NK-92 treated with Interleukin-12 subunit alpha and Interleukin-12 subunit beta, amount 100 ng/mL, for 24 hours (cell line): ENCODE data around the gene LRRC10.

ENCODE experiments used
- DNase-seq: peaks from one replicate; lab custom pipeline; 2025; lab: John Stamatoyannopoulos, UW

Gene LRRC10

GRCh38 chr12:69610729-69611128 is at the start of gene LRRC10:
Gene LRRC10, minus strand, starts transcription at chr12:69610907. Its CDS starts 69 bp downstream, at chr12:69610838.
- DNase-seq, result no peak

GRCh38 chr12:69660164-69660863 is 49.6 kb upstream of the LRRC10 start:
- no peak for DNase-seq

GRCh38 chr12:69658203-69658602 is 47.5 kb upstream of the LRRC10 start:
- DNase-seq, result no peak

- no peak for DNase-seq
Measured at GRCh38 chr12:69657376-69658137, 46.9 kb upstream of the LRRC10 start.

GRCh38 chr12:69655616-69656340 is 45.1 kb upstream of the LRRC10 start:
- DNase-seq, result no peak

- no peak for DNase-seq
Measured at GRCh38 chr12:69653703-69654102, 43.0 kb upstream of the LRRC10 start.

- DNase-seq, result no peak
Measured at GRCh38 chr12:69651922-69652321, 41.2 kb upstream of the LRRC10 start.

- DNase-seq, result no peak
Measured at GRCh38 chr12:69649529-69649928, 38.8 kb upstream of the LRRC10 start.

- DNase-seq, result no peak
Measured at GRCh38 chr12:69648476-69648875, 37.8 kb upstream of the LRRC10 start.

GRCh38 chr12:69647178-69647577 is 36.5 kb upstream of the LRRC10 start:
- DNase-seq, result no peak

GRCh38 chr12:69645031-69645430 is 34.3 kb upstream of the LRRC10 start:
- DNase-seq, result no peak

GRCh38 chr12:69644511-69644910 is 33.8 kb upstream of the LRRC10 start:
- DNase-seq, result no peak

GRCh38 chr12:69642531-69642930 is 31.8 kb upstream of the LRRC10 start:
- no peak for DNase-seq

- DNase-seq, result no peak
Measured at GRCh38 chr12:69641546-69641945, 30.8 kb upstream of the LRRC10 start.

GRCh38 chr12:69639400-69640016 is 28.8 kb upstream of the LRRC10 start:
- no peak for DNase-seq

- DNase-seq, result no peak
Measured at GRCh38 chr12:69633061-69633460, 22.4 kb upstream of the LRRC10 start.

GRCh38 chr12:69630191-69630590 is 19.5 kb upstream of the LRRC10 start:
- no peak for DNase-seq

- DNase-seq, result no peak
Measured at GRCh38 chr12:69627501-69627900, 16.8 kb upstream of the LRRC10 start.

- DNase-seq, result no peak
Measured at GRCh38 chr12:69623970-69624369, 13.3 kb upstream of the LRRC10 start.

- no peak for DNase-seq
Measured at GRCh38 chr12:69621551-69621950, 10.8 kb upstream of the LRRC10 start.

- DNase-seq, result no peak
Measured at GRCh38 chr12:69620921-69621320, 10.2 kb upstream of the LRRC10 start.

- DNase-seq, result no peak
Measured at GRCh38 chr12:69620077-69620476, 9.4 kb upstream of the LRRC10 start.
